Retina (tissue), 1 donor: ENCODE data around the gene CDH11.

Source experiments
- DNase-seq: peaks from one replicate; pipeline ENCODE4 v3.0.0-alpha.2; 2016

CDH11 gene

GRCh38 chr16:65117811-65118448 lies 3.9 kb downstream of the CDH11 start:
- DNase-seq = peak; percentile 88

- no peak for DNase-seq
Observed at GRCh38 chr16:65116818-65117430, 4.9 kb downstream of the CDH11 start.

GRCh38 chr16:65116216-65116615 lies 5.6 kb downstream of the CDH11 start:
- DNase-seq = no peak

- DNase-seq = no peak
Observed at GRCh38 chr16:65114527-65114926, 7.3 kb downstream of the CDH11 start.

GRCh38 chr16:65113441-65113840 lies 8.4 kb downstream of the CDH11 start:
- DNase-seq = no peak

GRCh38 chr16:65111306-65111705 lies 10.6 kb downstream of the CDH11 start:
- no peak for DNase-seq

- DNase-seq = no peak
Observed at GRCh38 chr16:65106757-65107156, 15.1 kb downstream of the CDH11 start.

- no peak for DNase-seq
Observed at GRCh38 chr16:65105171-65105570, 16.7 kb downstream of the CDH11 start.

- no peak for DNase-seq
Observed at GRCh38 chr16:65104471-65104870, 17.4 kb downstream of the CDH11 start.

GRCh38 chr16:65102326-65102725 lies 19.5 kb downstream of the CDH11 start:
- DNase-seq = no peak

GRCh38 chr16:65101009-65101408 lies 20.9 kb downstream of the CDH11 start:
- no peak for DNase-seq

GRCh38 chr16:65099607-65100006 lies 22.3 kb downstream of the CDH11 start:
- no peak for DNase-seq

- no peak for DNase-seq
Observed at GRCh38 chr16:65098916-65099315, 22.9 kb downstream of the CDH11 start.

GRCh38 chr16:65097296-65097695 lies 24.6 kb downstream of the CDH11 start:
- DNase-seq = no peak

GRCh38 chr16:65095906-65096305 lies 26.0 kb downstream of the CDH11 start:
- no peak for DNase-seq

- DNase-seq = no peak
Observed at GRCh38 chr16:65095090-65095728, 26.7 kb downstream of the CDH11 start.

GRCh38 chr16:65094009-65094408 lies 27.9 kb downstream of the CDH11 start:
- DNase-seq = no peak

- DNase-seq = no peak
Observed at GRCh38 chr16:65083164-65083857, 38.6 kb downstream of the CDH11 start.

- no peak for DNase-seq
Observed at GRCh38 chr16:65079549-65079948, 42.3 kb downstream of the CDH11 start.

- no peak for DNase-seq
Observed at GRCh38 chr16:65077181-65077580, 44.7 kb downstream of the CDH11 start.

GRCh38 chr16:65075877-65076276 lies 46.0 kb downstream of the CDH11 start:
- DNase-seq = no peak

GRCh38 chr16:65071433-65072311 lies 50.2 kb downstream of the CDH11 start:
- peak; percentile 78 for DNase-seq
